GM21576 (cell line): ENCODE measurements around the gene TSC22D3.
"Not testable (repeated sequence)": the region's sequence is repeated elsewhere in the genome, so short reads cannot be mapped to it uniquely, and the experiment has no call there.

ENCODE experiments used
- ATAC-seq: cut with Tn5 transposase; IDR thresholded peaks from one replicate; pipeline ENCODE4 v1.9.1; 2021; ENCODE audit warnings: mild to moderate bottlenecking, moderate library complexity; ENCODE audit not compliant: unreplicated experiment

The TSC22D3 gene

DNA sequence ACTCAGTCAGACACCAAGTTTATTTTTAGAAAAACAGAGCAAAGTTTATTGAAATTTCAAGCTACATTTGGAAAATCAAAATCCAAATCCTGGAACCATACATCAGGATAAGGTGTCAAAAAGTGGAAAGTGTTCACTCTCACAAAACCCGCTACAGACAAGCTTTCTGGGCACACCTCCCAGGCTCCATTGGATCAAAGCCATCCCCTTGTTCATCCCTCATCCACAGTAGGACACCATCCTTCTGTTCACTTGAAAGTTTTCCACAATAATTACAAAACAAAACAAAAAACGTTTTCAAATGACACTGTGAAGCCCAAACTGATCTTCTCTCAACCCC lies 62.4 kb downstream of the TSC22D3 start:
- no peak for ATAC-seq

DNA sequence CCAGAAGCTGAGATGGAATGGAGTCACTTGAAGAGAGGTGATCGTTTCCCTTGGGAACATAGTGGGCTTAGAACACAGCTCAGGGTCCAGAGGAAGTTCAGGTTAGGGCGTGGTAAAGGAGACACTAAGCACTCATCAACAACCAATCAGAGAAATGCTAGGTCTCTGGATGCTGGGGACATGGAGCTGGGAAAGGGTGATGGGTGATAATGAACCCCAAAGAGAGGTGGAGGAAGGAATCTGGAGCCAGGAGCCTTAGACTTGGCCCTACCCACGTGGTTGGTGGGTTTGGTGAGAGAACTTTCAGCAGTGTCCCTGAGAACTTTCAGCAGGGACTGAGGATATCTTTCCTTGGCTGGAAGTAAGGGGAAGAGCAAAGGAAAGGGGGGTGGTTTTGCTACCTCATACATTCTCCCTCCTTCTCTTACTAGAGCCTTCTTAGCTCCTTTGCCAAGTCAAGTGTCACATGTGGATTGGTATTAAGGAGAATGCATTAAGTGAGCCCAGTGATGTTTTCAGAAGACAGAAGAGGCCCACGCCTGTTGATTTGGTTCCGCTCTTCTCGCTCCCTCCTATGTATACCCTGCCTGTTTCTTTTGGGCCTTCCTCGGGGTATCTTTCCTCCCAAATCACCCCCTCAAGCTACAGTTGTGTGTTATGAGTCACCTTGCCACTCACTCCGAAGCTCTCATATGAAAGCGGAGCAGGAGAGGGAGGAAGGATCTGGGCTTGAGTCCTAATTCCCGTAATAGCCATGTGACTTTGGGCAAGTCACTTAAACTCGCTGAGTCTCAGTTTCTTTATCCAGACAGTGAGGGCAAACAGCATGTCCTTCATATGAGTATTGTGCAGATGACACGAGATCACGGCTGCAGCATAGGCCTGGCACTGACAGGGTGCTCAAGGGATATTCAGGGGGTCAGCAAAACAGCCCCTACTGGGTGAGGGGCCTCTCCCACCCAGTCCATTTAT lies 63.1 kb downstream of the TSC22D3 start:
- no peak for ATAC-seq

DNA sequence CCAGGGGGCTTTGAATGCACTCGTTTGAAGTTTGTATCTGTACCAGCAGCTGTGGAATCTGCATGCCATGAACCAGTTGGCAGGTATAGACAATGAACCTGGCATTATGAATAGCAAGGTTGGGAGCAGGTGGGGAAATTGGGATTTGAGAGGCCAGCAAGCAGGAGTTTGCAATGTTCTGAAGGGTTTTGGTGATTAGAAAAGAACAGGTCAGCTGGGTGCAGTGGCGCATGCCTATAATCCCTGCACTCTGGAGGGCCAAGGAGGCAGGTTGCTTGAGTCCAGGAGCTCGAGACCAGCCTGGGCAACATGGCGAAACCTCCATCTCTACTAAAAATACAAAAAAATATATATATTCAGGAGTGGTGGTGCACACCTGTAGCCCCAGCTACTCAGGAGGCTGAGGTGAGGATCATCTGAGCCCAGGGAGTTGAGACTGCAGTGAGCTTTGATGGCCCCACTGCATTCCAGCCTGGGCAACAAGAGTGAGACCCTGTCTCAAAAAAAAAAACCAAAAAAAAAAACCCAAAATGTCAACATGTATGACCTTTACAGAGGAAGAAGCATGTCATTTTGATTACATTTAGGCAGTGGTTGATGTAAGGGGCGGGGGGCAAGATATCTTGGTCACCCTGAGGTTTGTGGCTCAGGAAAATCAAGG lies 63.9 kb downstream of the TSC22D3 start:
- ATAC-seq: no peak

DNA sequence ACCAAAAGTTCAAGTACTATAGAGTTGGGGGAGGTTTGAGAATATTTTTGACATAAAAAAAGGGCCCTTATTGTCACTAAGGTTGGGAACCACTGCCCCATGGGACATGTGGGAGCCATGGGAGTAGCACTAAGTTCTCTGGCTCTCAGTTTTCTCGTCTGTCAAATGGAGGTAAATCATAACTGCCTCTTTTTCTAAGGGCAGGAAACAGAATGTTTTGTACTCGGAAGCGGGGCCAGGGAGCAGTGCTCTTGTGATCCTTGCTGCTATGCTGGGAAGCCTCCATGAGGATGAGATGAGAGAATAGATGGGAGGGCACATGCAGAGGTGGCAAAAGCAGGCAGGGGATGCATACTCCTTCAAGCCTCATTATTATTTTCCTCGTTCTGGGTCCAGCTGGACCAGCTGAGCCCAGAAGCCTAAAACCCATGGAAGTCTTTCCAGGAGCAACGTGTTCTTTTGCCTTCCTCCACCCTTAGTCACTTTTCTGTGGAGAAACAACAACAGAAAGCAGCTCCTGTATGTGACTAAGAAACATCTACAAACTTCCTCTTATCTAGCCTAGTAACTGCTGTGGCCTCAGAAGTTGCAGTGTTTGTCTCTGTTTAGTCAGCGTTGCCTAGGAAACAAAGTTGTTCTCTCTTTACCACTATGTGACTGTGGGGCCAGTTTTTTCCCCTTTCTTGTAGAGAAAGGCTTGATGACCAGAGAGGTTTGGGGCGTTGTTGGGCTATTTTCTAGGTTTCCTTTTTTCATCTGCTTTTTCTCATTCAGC lies 64.8 kb downstream of the TSC22D3 start:
- peak; percentile 96 for ATAC-seq

DNA sequence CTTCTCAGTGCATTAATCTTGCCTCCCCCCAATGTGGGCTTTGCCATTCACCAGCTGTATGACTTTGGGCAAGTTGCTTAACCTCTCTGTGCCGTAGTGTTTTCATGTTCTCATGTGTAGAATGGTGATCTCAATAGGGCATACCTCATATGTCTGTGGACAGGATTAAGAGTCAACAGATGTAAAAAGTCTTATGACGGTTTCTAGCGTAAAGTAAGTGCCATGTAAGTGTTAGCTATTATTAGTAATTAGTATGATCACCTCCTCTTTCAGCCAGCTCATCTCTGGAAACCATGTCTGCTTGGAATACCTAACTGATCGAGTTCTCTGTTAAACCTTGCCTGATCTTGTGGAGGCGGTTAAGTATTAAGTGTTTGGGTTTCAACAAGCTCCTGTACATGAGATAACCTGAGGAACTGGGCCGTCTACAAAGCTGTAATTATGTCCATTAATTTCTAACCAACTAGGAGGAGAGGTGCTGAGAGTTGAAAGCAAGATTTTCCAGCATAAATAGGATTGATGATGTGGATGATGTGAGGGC lies 66.3 kb downstream of the TSC22D3 start:
- no peak for ATAC-seq

DNA sequence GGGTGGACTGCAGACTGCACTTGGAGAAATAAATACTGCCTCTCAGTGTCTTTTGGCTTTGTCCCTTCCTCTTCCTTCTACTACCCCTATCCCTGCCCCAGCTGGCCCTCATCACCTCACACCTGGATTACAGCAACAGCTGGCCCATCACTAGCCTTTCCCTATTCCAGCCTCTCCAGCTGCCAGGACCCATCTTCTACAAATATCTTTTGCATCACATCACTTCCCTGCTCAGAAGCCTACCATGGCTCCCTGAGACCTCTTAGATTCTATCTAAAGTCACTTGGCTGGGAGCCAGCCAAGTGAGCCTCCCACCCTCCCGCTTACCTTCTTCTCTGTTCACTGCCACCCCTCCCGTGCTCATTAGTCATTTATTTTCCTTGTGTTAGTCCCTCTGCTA lies 66.8 kb downstream of the TSC22D3 start:
- ATAC-seq: no peak

DNA sequence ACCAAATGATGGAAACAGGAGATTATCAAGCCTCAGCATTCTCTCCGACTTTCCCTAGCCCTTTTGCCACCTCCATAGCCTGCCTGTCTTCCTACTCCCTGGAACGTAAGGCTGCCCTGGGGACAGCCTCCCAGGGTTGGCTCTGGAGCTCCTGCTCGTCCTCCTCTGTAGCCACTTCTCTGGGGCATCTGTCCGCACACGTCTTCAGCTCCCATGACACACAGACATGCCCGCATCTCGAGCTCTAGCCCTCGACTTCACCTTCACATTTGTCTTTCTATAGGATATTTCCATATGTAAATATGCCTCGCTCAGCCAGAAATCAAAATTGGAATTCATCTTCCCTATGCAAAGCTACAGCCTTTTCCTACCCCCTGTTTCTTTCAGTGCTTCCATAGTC lies 67.7 kb downstream of the TSC22D3 start:
- no peak for ATAC-seq

DNA sequence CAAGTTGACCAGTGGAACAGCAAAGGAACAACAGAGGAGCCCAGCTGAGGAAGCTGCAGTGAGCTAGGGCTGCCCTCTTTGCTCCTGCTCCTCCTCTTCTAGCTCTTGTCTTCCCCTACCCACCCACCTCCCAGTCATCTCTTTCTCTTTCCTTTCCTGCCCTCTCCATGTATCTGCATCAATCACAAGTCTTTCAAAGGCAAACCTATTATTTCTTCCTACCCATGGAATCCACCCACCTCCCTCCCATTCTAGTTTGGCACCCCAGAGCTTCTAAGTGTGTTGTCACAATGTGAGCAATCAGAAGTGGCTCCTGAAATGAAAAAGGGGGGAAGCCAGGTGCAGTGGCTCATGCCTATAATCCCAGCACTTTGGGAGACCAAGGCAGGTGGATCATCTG lies 69.3 kb downstream of the TSC22D3 start:
- no peak for ATAC-seq

DNA sequence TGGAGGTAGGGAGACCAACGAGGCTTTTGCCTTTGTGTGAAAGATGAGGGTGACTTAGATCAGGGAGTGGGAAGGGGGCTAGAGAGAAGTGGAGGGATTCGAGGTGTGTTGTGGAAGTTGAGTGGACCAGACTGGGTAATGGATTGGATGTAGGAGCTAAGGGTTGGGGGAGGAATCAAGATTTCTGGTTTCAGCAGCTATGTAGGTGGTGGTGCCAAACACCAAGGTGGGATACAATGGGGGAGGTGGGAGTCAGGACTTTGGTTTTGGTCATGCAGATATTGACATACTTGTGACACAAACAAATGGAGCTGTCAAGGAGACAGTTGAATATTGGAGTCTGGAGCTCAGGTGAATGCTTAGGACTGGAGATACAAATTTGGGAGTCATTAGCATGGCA lies 71.0 kb downstream of the TSC22D3 start:
- ATAC-seq: no peak

DNA sequence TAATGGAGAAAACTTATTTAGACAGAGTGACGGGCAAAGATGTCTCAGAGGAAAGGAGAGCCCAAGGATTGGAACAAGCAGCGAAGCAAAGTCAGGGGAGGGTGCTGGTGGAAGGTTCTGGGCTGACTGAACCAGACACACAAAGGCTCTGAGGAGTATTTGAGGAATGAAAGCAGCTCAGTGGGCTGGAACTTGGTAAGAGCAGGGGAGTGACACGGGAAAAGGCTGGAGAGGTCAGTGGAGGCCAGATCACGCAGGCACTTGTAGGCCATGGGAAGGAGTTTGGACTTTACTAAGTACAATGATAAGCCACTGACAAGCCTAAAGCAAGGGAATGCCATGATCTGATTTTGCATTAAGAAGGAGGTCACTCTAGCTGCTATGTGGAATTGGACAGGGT lies 71.4 kb downstream of the TSC22D3 start:
- no peak for ATAC-seq

DNA sequence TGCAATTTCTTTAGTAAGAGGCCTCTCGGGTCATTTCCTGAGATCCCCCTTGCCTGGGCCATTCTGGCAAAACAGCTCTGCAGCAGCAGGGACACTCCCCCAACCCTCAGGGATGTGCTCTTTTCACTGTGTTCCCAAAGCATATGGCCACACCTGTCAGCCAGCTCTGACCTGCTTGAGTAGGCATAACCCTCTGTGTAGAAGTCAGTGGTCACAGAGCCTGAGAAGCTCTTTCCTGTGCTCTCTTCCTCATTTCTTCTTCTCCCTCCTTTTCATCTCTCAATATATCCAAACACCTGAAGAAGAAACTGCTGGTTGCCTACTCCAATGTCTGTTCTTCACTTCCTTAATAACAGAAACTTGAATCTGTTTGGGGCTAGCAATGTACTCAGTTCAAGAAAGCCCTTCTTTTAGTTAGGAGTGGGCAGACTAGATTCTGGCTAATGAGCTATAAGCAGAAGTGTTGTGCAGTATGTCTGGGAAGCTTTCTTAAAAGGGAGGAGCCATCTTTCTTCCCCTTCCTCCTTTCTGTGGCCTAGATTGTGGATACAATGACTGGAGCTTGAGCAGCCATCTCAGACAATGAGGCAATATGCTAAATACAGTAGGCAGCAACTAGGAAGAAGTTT lies 74.0 kb downstream of the TSC22D3 start:
- peak; percentile 78 for ATAC-seq

DNA sequence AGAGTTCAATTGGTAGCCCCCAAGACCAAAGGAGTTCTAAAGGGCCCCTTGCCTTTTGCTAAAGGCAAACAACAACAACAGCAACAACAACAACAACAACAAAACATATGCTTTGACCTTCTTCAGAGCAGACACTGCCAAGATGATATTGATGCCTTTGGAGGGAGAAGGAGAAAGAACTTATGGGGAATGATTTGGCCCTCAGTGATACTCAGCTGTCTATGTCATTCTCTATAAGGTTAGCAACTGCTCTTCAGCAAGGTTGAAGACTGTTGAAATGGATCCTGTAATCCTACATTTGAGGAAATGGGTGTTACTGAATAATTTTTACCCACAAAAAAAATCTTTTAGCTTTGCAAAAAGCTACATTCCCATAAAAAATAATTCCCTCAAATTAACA lies 74.8 kb downstream of the TSC22D3 start:
- ATAC-seq: no peak

DNA sequence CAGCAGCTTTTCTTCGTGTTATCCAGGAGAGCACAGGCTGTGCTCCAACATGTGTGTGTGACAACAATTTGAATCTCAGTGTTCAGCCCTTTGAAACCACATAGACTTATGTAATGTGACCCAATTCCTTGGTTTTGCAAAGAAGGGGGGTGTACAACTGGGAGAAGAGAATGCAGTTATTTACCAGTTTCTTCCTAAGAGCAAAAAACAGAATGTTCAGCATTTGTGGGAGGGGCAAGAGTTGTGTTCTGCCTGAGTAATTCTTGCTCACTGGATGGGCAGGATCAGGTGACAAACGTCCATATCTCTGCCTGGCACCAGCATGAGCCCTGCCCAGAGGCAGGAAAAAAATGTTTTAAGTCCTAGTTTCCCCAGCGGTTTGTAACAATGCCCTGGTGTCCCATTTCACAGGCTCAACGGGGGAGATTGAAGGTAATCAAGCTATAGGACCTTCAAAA lies 75.2 kb downstream of the TSC22D3 start:
- no peak for ATAC-seq

DNA sequence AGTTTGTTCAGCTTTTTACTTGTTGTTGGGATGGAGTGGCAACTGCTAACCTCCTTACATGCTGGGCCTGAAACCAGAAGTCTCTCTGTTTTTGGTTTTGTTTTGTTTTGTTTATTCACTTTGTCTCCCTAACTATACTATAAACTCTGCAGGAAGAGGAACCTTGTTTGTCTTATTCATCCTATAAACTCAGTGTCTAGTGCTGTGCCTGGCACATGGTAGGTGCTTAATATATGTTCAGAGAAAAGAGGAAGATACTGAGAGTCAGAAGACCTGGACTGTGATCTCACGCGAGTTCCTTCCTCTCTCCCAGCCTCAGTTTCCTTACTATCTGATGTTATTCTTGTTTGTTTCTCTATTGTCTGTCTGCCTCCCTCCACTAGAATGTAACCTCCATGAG lies 76.0 kb downstream of the TSC22D3 start:
- ATAC-seq: no peak

DNA sequence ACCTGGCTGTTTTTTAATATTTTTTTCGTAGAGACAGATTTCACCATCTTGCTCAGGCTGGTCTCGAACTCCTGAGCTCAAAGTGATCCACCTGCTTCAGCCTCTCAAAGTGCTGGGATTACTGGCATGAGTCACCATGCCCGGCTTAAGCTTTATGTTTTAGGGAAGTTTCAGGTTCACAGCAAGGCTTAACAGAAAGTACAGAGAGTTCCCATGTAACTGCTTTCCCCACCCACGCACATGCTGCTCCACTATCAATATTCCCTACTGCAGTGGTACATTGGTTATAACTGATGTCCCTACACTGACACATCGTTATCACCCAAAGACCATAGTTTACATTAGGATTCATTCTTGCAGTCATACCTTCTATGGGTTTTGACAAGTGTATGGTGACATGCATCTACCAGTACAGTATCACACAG lies 84.6 kb downstream of the TSC22D3 start:
- ATAC-seq: no peak

DNA sequence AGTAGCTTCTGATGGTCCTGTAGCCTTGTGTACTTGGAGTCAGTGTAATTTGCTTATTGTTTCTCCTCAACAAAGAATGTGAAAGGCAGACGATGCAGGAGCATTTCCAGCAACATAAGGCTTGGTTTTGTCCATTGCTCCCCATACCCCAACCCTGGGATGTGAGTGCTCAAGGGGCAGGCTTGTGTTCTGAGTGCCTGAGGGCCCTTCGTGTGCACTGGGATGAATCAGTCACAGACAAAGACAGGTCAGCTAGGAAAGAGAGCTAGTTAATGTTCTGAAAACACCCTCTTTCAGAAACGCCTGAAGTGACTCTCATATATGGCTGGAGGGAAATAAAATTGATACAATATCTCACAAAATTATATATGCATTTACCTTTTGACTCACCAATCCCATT lies 88.1 kb downstream of the TSC22D3 start:
- no peak for ATAC-seq

DNA sequence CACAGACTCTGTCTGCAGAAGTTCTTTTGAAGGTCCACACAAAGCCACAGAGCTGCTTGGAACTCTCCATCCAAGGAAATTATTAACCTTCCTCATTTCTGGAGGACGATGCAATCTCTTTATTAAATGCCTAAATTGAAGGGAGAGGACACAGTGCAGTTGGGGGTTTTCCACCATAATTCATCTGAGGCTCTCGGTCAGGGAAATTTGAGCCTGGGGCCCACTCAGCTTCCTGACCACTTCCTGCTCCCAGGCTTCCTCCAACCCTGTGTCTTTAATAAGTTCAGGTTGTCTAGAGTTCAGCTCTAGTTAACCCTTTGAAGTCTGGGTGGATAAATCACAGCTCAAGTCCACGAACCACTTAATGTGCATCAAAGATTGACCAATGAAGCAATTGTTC lies 88.8 kb downstream of the TSC22D3 start:
- ATAC-seq: no peak

DNA sequence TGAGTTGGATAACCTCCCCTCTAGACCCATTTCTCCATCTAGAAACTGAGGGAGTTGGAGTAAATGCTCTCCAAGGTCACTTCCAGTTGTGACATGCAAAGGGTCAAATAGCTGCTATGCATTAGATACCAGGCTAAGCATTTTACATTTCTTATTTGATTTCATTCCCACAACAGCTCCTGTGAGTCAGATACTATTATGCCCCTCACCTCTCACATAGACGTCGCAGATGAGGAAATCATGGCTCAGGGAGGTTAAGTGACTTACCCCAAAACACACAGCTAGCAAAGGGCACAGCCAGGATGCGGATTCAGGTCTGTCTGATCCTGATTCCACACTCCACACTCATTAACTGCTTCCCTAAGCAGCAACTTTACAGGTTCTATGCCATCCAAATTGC lies 89.6 kb downstream of the TSC22D3 start:
- no peak for ATAC-seq

DNA sequence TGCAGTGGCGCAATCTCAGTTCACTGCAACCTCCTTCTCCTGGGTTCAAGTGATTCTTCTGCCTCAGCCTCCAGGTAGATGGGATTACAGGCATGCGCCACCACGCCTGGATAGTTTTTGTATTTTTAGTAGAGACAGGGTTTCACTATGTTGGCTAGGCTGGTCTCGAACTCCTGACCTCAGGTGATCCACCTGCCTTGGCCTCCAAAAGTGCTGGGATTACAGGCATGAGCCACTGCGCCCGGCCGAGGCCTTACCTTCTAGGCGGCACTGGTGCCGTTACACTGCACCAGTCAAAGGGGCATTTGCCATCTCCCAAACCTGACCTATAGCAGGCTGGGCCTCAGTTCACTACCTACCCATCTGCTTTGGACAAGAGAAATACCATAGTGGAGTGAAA lies 90.0 kb downstream of the TSC22D3 start:
- not testable (repeated sequence) for ATAC-seq

DNA sequence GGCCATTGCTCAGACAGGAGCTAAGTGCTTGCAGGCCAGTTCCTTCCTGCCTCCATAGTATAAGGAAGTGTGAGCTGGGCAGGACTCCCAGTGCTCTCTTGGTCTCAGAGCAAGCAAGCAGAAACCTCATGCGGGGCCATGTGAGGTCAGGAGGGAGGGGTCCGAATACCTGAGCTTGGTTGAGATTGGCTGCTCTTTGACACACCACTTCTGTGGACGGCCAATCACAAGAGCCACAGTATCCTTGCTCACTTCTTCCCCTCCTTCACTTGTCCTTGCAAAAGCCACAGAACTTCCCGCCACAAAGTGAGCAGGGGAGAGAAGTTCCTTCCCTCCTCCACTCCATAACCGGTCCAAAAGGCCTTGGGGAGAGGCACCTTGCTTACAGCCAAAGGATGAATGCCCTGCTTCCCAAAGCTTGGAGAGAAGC lies 90.6 kb downstream of the TSC22D3 start:
- ATAC-seq: peak; percentile 86

DNA sequence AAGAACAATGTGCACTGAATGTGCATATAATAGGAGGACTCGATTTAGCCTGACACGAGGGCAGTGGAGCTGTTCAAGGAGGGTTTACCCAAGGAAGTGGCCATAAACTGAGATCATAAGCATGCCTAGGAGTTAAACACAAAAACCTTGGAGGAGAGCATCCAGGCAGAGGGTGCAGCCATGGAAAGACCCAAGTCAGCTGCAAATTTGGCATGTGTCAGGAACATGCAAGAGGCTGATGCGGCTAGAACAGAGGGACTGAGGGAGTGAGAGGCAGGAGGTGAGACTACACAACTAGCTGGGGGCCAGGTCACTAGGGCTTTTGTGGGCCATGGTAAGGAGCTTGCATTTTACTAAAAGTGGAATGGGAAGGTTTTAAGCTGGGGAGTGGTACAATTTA lies 91.7 kb downstream of the TSC22D3 start:
- no peak for ATAC-seq
